PC-9 (cell line): ENCODE measurements around the gene OR8D4. TPM values are rescaled to one million over a fixed set of nuclear protein-coding genes. Genes with fewer than 3 reads are reported as not detected.

ENCODE experiments used
- BruUV-seq: library from RNA; stranded (reverse); fragments of 400-500 nt; replicated peaks from 2 replicates; lab custom pipeline; 2021; lab: Mats Ljungman, UMichigan
- CTCF ChIA-PET: fragments of 300-600 bp; sonication (Branson Sonifier 250); formaldehyde crosslinking; loops from one replicate; lab custom pipeline; 2022; ENCODE audit warnings: antibody characterized with exemption; lab: Charles Lee
- POLR2A ChIA-PET: fragments of 300-600 bp; sonication (Branson Sonifier 250); formaldehyde crosslinking; loops from one replicate; lab custom pipeline; 2022; ENCODE audit warnings: antibody characterized with exemption; ENCODE audit not compliant: unreplicated experiment; lab: Charles Lee
- DNase-seq, 2 experiments: peaks; one replicate each; pipeline versions ENCODE4 v3.0.0 to v3.0.0-alpha.2; 2015 to 2022; ENCODE audit warnings: mixed read lengths in 1 of 2
- H2AFZ ChIP-seq: fragments of 200-600 bp; sonication (generic); 2 replicates; pipeline ENCODE4 v1.8.1; 2017; ENCODE audit warnings: antibody characterized with exemption
- H3F3A ChIP-seq: fragments of 200-600 bp; sonication (generic); 2 replicates; pipeline ENCODE4 v1.8.1; 2017; ENCODE audit warnings: antibody characterized with exemption, mild to moderate bottlenecking, low read depth; ENCODE audit not compliant: insufficient read depth
- H3K27ac ChIP-seq: fragments of 200-600 bp; sonication (generic); 2 replicates; pipeline ENCODE4 v1.6.1; 2016; ENCODE audit warnings: mixed run types
- H3K27me3 ChIP-seq: fragments of 200-600 bp; sonication (generic); 2 replicates; pipeline ENCODE4 v1.6.1; 2016; ENCODE audit warnings: low read depth, mixed run types; ENCODE audit not compliant: insufficient read depth
- H3K36me3 ChIP-seq: fragments of 200-600 bp; sonication (generic); 2 replicates; pipeline ENCODE4 v1.6.1; 2016; ENCODE audit warnings: low read depth, mixed run types
- H3K4me1 ChIP-seq: fragments of 200-600 bp; sonication (generic); replicated peaks from 2 replicates; pipeline ENCODE4 v1.6.1; 2016; ENCODE audit warnings: mixed run types; ENCODE audit not compliant: insufficient read depth
- H3K4me2 ChIP-seq: fragments of 200-600 bp; sonication (generic); 2 replicates; pipeline ENCODE4 v1.6.1; 2017; ENCODE audit warnings: mixed run types
- H3K4me3 ChIP-seq: fragments of 200-600 bp; sonication (generic); 2 replicates; pipeline ENCODE4 v1.6.1; 2016; ENCODE audit warnings: mixed run types
- H3K79me2 ChIP-seq: fragments of 200-600 bp; sonication (generic); 2 replicates; pipeline ENCODE4 v1.6.1; 2017; ENCODE audit warnings: low read depth, mixed run types
- H3K9me2 ChIP-seq: fragments of 200-600 bp; sonication (generic); 2 replicates; pipeline ENCODE4 v1.8.1; 2017; ENCODE audit warnings: mild to moderate bottlenecking; ENCODE audit not compliant: insufficient read depth
- H3K9me3 ChIP-seq: fragments of 200-600 bp; sonication (generic); 2 replicates; pipeline ENCODE4 v1.8.1; 2016; ENCODE audit warnings: low read depth; ENCODE audit not compliant: insufficient read depth
- H4K20me1 ChIP-seq: fragments of 200-600 bp; sonication (generic); 2 replicates; pipeline ENCODE4 v1.8.1; 2017; ENCODE audit not compliant: insufficient read depth
- CTCF ChIP-seq: fragments of 200-600 bp; sonication (generic); conservative IDR thresholded peaks from 2 replicates; pipeline ENCODE4 v1.6.1; 2017; ENCODE audit warnings: mixed run types, antibody characterized with exemption, mild to moderate bottlenecking, moderate library complexity
- EZH2 ChIP-seq: fragments of 200-600 bp; sonication (generic); IDR thresholded peaks from 2 replicates; pipeline ENCODE4 v1.8.0; 2017; ENCODE audit warnings: antibody characterized with exemption, low read depth
- intact Hi-C: fragments of 100-400 bp; cut with micrococcal nuclease; formaldehyde crosslinking; loops from one replicate; pipeline ENCODE4 v1.10.0; 2022; ENCODE audit not compliant: unreplicated experiment
- total RNA-seq: library from RNA; stranded (reverse); gene quantifications from 2 replicates; pipeline ENCODE4 v1.2.3, GENCODE V29; 2021

The OR8D4 gene
- total RNA-seq, 1 experiment from 2014 or later = not detected

GRCh38 chr11:123905826-123906225 is 3.9 kb downstream of the OR8D4 start:
- no peaks in the 10 kb centered on the region for H3F3A ChIP-seq
- ChIA-PET POLR2A (no interaction called here), CTCF (no interaction called here)
- no peak overlapping the region for H3K4me3 ChIP-seq
- H3K27ac ChIP-seq = no peak overlapping the region
- DNase-seq = no peak
- no peaks in the 10 kb centered on the region for H3K36me3 ChIP-seq
- H3K4me2 ChIP-seq = no peak overlapping the region
- no peaks in the 10 kb centered on the region for H3K9me3 ChIP-seq
- H3K27me3 ChIP-seq = 0 out of 2 replicates have a peak, but pooled peaks cover 12% of the 10 kb centered on the region
- intact Hi-C loops = no loop called here
- H3K79me2 ChIP-seq = no peaks in the 10 kb centered on the region
- no TSS peak for BruUV-seq
- no peaks in the 10 kb centered on the region for H4K20me1 ChIP-seq
- H2AFZ ChIP-seq = no peak overlapping the region
- TF ChIP-seq CTCF (no peak), EZH2 (no peak)
- H3K9me2 ChIP-seq = no peaks in the 10 kb centered on the region; the same call in 1 of the 2 replicates
- no peaks in the 10 kb centered on the region for H3K4me1 ChIP-seq

DNA sequence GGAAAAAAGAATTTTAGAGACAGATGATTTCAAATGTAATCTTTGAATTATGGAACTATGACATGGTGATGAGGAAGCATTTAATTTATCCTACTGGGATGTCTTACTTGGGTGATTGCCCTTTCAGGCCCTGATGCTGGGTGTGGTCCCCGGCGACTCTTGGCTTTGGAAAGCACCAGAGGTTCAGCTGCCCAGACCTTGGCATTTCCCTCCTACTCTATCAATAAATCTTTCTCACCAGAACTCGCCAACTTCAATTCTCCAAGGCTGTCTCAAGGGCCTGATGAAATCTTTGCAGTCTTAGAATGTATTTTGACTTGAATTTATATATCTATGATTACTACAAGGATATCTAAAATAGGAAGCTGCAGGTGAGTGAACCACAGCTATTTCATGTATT is 19.0 kb downstream of the OR8D4 start:
- Histone ChIP-seq H3F3A (no peaks in the 10 kb centered on the region), H3K4me1 (no peaks in the 10 kb centered on the region), H3K9me2 (no peaks in the 10 kb centered on the region), H4K20me1 (no peaks in the 10 kb centered on the region; the same call in 1 of the 2 replicates), H2AFZ (no peak overlapping the region), H3K9me3 (no peaks in the 10 kb centered on the region), H3K27ac (no peak overlapping the region), H3K79me2 (no peaks in the 10 kb centered on the region), H3K4me2 (no peak overlapping the region), H3K36me3 (no peaks in the 10 kb centered on the region), H3K4me3 (no peak overlapping the region), H3K27me3 (peaks cover 10% of the 10 kb centered on the region; the same call in 1 of the 2 replicates)
- intact Hi-C loops = no loop called here
- ChIA-PET CTCF (no interaction called here), POLR2A (no interaction called here)
- no peak for TF ChIP-seq EZH2
- no peak for TF ChIP-seq CTCF
- no peak for DNase-seq
- no TSS peak for BruUV-seq

GRCh38 chr11:123924027-123924426 is 22.1 kb downstream of the OR8D4 start:
- BruUV-seq = no TSS peak
- no peak for DNase-seq
- CTCF ChIA-PET = no interaction called here

More at GRCh38 chr11:123924027-123924426, 22.1 kb downstream of the OR8D4 start:
- no peaks in the 10 kb centered on the region for H3K9me3 ChIP-seq
- H3K4me3 ChIP-seq = no peak overlapping the region
- H3K4me1 ChIP-seq = no peaks in the 10 kb centered on the region
- H3K9me2 ChIP-seq = no peaks in the 10 kb centered on the region
- no peak overlapping the region for H3K27ac ChIP-seq
- no peaks in the 10 kb centered on the region for H3K36me3 ChIP-seq
- peaks cover 7% of the 10 kb centered on the region; the same call in 1 of the 2 replicates for H3K27me3 ChIP-seq
- intact Hi-C loops = no loop called here
- POLR2A ChIA-PET = no interaction called here
- no peak overlapping the region for H3K4me2 ChIP-seq
- no peaks in the 10 kb centered on the region for H3F3A ChIP-seq
- no peaks in the 10 kb centered on the region for H4K20me1 ChIP-seq
- H3K79me2 ChIP-seq = no peaks in the 10 kb centered on the region
- no peak for TF ChIP-seq CTCF
- TF ChIP-seq EZH2 = no peak
- no peak overlapping the region for H2AFZ ChIP-seq
